Loucy (cell line): ENCODE results near the gene DLGAP3.

ENCODE experiments used
- CTCF ChIP-seq: fragments of 200-600 bp; sonication (generic); conservative IDR thresholded peaks from 2 replicates; pipeline ENCODE4 v1.5.1; 2014; ENCODE audit warnings: mild to moderate bottlenecking, antibody characterized with exemption, low read length
- EZH2phosphoT487 ChIP-seq: fragments of 200-600 bp; IDR thresholded peaks from 2 replicates; pipeline ENCODE4 v1.6.1; 2018; ENCODE audit warnings: antibody characterized with exemption, mild to moderate bottlenecking, moderate library complexity, borderline replicate concordance

DNA sequence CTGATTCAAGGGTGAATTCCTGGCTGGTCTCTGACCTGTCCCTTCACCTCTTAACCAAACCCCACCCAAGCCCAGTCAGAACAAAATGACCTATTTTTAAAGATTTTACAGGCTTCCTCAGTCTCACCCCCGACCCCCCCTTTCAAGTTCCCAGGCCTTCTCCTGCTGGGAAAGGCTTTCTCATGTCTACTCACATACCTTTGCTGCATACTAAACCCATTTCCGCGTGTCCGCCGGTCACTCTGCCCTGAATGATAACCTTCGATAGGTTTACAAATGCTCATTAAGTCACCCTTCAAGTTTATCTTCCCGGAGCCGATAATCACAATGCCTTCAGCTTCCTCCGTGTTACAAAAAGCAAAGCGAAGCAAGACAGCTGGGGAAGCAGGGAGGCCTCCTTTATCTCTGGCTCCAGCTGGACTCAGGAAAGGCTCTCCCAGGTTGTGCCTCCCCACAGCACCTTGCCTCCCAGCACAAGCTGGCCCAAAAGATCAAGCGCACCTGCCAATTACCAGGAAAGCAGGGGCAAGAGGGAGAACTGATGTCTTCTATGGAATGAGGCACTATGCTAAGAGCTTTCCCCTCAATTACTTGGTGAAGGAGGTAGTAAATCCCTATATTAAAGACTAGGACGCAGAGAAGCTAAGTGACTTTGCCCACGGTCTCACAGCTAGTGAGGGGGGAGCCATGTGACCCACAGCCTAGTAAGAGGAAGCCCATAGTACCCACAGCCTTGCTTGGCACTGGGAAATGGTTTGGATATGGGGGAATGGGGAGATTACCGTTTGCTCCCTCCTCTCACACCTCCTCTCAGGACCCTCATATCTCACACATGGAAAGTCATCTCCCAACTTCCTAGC, 85.8 kb downstream of the DLGAP3 start:
- TF ChIP-seq CTCF, result no peak
- no peak for TF ChIP-seq EZH2phosphoT487
